IMR-90 (cell line): Measurements from ENCODE around the gene DOCK1.

Source experiments
- CTCF ChIP-seq: conservative IDR thresholded peaks from 2 replicates; pipeline ENCODE4 v1.5.1; 2012; ENCODE audit warnings: mild to moderate bottlenecking, low read depth, low read length, improper control_type of control experiment
- FOS ChIP-seq: fragments of 150-350 bp; IDR thresholded peaks from 2 replicates; pipeline ENCODE4 v1.6.1; 2016; ENCODE audit warnings: low read depth, low read length
- MAFK ChIP-seq: IDR thresholded peaks from 2 replicates; pipeline ENCODE4 v1.6.1; 2012; ENCODE audit warnings: low read depth, low read length, improper control_type of control experiment
- MAZ ChIP-seq: IDR thresholded peaks from 2 replicates; pipeline ENCODE4 v1.6.1; 2012; ENCODE audit warnings: low read depth, mild to moderate bottlenecking, low read length, improper control_type of control experiment, moderate library complexity, borderline replicate concordance
- MXI1 ChIP-seq: IDR thresholded peaks from 2 replicates; pipeline ENCODE4 v1.6.1; 2012; ENCODE audit warnings: low read depth, mild to moderate bottlenecking, low read length, moderate library complexity, borderline replicate concordance
- POLR2A ChIP-seq: IDR thresholded peaks from 2 replicates; pipeline ENCODE4 v1.6.1; 2012; ENCODE audit warnings: mild to moderate bottlenecking, low read depth, low read length
- RAD21 ChIP-seq: IDR thresholded peaks from 2 replicates; pipeline ENCODE4 v1.6.1; 2012; ENCODE audit warnings: low read length, improper control_type of control experiment
- RCOR1 ChIP-seq: IDR thresholded peaks from 2 replicates; pipeline ENCODE4 v1.6.1; 2012; ENCODE audit warnings: mild to moderate bottlenecking, low read length, improper control_type of control experiment; ENCODE audit not compliant: insufficient replicate concordance
- RFX5 ChIP-seq: IDR thresholded peaks from 2 replicates; pipeline ENCODE4 v1.8.0; 2012; ENCODE audit warnings: low read depth, mild to moderate bottlenecking, low read length, moderate library complexity
- USF2 ChIP-seq: fragments of 150-350 bp; IDR thresholded peaks from 2 replicates; pipeline ENCODE4 v1.6.1; 2017; ENCODE audit warnings: mild to moderate bottlenecking, antibody characterized with exemption, low read length, low read depth

- TF ChIP-seq CTCF, result no peak
- TF ChIP-seq POLR2A, result no peak
- TF ChIP-seq RCOR1, result no peak
- no peak for TF ChIP-seq MXI1
- no peak for TF ChIP-seq USF2
- TF ChIP-seq RAD21, result no peak
- TF ChIP-seq FOS, result no peak
- no peak for TF ChIP-seq MAZ
- no peak for TF ChIP-seq RFX5
- no peak for TF ChIP-seq MAFK
Observed at GRCh38 chr10:127349737-127350136, 444.5 kb downstream of the DOCK1 start.
